ENCODE results near the gene RSBN1L. TPM values are rescaled to one million over a fixed set of nuclear protein-coding genes. Genes with fewer than 3 reads are reported as not detected.

Gene RSBN1L
- total and polyA plus RNA-seq, 2 of the 8 experiments (the other 6 are each of a cell fraction or from before 2014, with no cell fraction given): 4.1 to 22.1 TPM

GRCh38 chr7:77658928-77659327, 37.3 kb upstream of the RSBN1L start:
- H3K36me3 ChIP-seq (ENCODE audit: control insufficient read depth in 2 of 4, insufficient read depth in 4 of 4, low read length in 3 of 4): peaks cover 0 to 18% (median 3%) of the 10 kb centered on the region in 4 experiments; a peak in 4 of 8 replicates
- 99% methylated on average over 5 of the region's 5 CpGs; no CpG with 5 or more reads in 1 of the 2 experiments for WGBS, 2 experiments (ENCODE audit: extremely low coverage in 1 of 2, insufficient coverage in 1 of 2, insufficient read length in 1 of 2, insufficient replicate concordance in 2 of 2, low coverage in 1 of 2, low lambda C conversion rate in 2 of 2, missing lambda C conversion rate in 1 of 2)
- no peaks in the 10 kb centered on the region for H3K27me3 ChIP-seq (replicated peaks in 1 of 4; ENCODE audit: control insufficient read depth in 3 of 4, extremely low read depth in 1 of 4, insufficient read depth in 3 of 4, low read length in 3 of 4)
- no peak overlapping the region for H3K27ac ChIP-seq (ENCODE audit: low read depth, low read length)
- H3K4ac ChIP-seq (replicated peaks; ENCODE audit: insufficient read length, low read depth, low read length): no peak overlapping the region
- no peak overlapping the region for H2BK12ac ChIP-seq (ENCODE audit: low read depth, low read length)
- no peak overlapping the region for H4K5ac ChIP-seq (ENCODE audit: insufficient read length, low read depth, low read length)
- H3K56ac ChIP-seq (replicated peaks; ENCODE audit: insufficient read length, low read depth, low read length): no peak overlapping the region
- H3K23ac ChIP-seq (ENCODE audit: insufficient read length): no peak overlapping the region
- no peak overlapping the region for H3K18ac ChIP-seq (ENCODE audit: extremely low read depth, low read length)
- H2BK120ac ChIP-seq (replicated peaks; ENCODE audit: low read depth, low read length): no peak overlapping the region
- no peak overlapping the region for H3K4me2 ChIP-seq (ENCODE audit: insufficient read depth in 1 of 2, low read depth in 2 of 2, low read length in 2 of 2)
- DNase-seq (ENCODE audit: low read depth in 1 of 2, low spot score in 2 of 2) (peak in 1 of 2 experiments; percentile 43), FAIRE-seq (no peak)
- CTCF ChIA-PET (ENCODE audit: partially characterized antibody): interaction anchor here (0.7 to 6.1 kb wide), 19 partner anchors 7 to 245 kb away, joined by 3 to 48 read pairs (median 4); no protein-coding TSS in a partner anchor
- H3K79me2 ChIP-seq (ENCODE audit: control insufficient read depth in 1 of 2, insufficient read depth in 2 of 2, low read length in 2 of 2): no peaks in the 10 kb centered on the region
- no peak overlapping the region for H4K91ac ChIP-seq (replicated peaks; ENCODE audit: insufficient read length, low read length)
- H4K8ac ChIP-seq (ENCODE audit: extremely low read depth, insufficient read depth, low read length): no peak overlapping the region
- POLR2A ChIA-PET (ENCODE audit: partially characterized antibody): interaction anchor here (0.7 to 0.8 kb wide), 3 partner anchors 16 to 140 kb away, joined by 3 to 4 read pairs (median 3); partner anchors contain the start of gene PHTF2
- H3K79me1 ChIP-seq (ENCODE audit: low read depth, low read length): no peaks in the 10 kb centered on the region
- no peak overlapping the region for H3K4me3 ChIP-seq (ENCODE audit: extremely low read depth in 1 of 4, insufficient read depth in 2 of 4, low read depth in 3 of 4, low read length in 4 of 4)
- no peaks in the 10 kb centered on the region for H3K9me3 ChIP-seq (ENCODE audit: insufficient read depth in 2 of 2, low read depth in 1 of 2, low read length in 1 of 2)
- H4K20me1 ChIP-seq (replicated peaks in 1 of 2; ENCODE audit: control insufficient read depth in 1 of 2, insufficient read depth in 2 of 2, low read length in 2 of 2): no peaks in the 10 kb centered on the region
- no peak overlapping the region for H3K14ac ChIP-seq (ENCODE audit: insufficient read length)
- H2AK5ac ChIP-seq (ENCODE audit: low read depth, low read length): no peak overlapping the region
- H2BK15ac ChIP-seq (ENCODE audit: low read length): no peak overlapping the region
- no peak overlapping the region for H3K9ac ChIP-seq (replicated peaks in 1 of 4; ENCODE audit: extremely low read depth in 1 of 4, low read depth in 3 of 4, low read length in 3 of 4)
- no peak overlapping the region for H2BK5ac ChIP-seq (ENCODE audit: low read depth, low read length)
- no peak overlapping the region for H2BK20ac ChIP-seq (ENCODE audit: low read length)
- no peak overlapping the region for H2AFZ ChIP-seq (ENCODE audit: low read length)
- no peak for TF ChIP-seq CEBPB (IDR thresholded peaks at IDR 0.05; ENCODE audit: low read depth, low read length)
- H3K23me2 ChIP-seq (ENCODE audit: low read depth, low read length): no peaks in the 10 kb centered on the region
- no peaks in the 10 kb centered on the region for H3K4me1 ChIP-seq (replicated peaks in 1 of 4; ENCODE audit: control insufficient read depth in 3 of 4, insufficient read depth in 4 of 4, low read length in 3 of 4)

All from H1 (cell line).